Measurements from ENCODE around the gene GNAZ.

Gene GNAZ

GRCh38 chr22:23086263-23086662 is 15.9 kb downstream of the GNAZ start:
- H3K4me3 ChIP-seq (ENCODE audit: low read depth, low read length) = no peak overlapping the region
- DNase-seq (ENCODE audit: low read depth, low spot score) = no peak
- CTCF ChIA-PET = interaction anchor here (2.1 kb wide), 1 partner anchor 127 kb away, joined by 9 read pairs; no protein-coding TSS in a partner anchor
- POLR2A ChIA-PET = no interaction called here
- TF ChIP-seq, protein P1, sequence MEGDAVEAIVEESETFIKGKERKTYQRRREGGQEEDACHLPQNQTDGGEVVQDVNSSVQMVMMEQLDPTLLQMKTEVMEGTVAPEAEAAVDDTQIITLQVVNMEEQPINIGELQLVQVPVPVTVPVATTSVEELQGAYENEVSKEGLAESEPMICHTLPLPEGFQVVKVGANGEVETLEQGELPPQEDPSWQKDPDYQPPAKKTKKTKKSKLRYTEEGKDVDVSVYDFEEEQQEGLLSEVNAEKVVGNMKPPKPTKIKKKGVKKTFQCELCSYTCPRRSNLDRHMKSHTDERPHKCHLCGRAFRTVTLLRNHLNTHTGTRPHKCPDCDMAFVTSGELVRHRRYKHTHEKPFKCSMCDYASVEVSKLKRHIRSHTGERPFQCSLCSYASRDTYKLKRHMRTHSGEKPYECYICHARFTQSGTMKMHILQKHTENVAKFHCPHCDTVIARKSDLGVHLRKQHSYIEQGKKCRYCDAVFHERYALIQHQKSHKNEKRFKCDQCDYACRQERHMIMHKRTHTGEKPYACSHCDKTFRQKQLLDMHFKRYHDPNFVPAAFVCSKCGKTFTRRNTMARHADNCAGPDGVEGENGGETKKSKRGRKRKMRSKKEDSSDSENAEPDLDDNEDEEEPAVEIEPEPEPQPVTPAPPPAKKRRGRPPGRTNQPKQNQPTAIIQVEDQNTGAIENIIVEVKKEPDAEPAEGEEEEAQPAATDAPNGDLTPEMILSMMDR (IDR thresholded peaks at IDR 0.05; ENCODE audit: insufficient read depth, low read length, missing control alignments) = no peak

GRCh38 chr22:23086787-23087186 is 16.5 kb downstream of the GNAZ start:
- POLR2A ChIA-PET = interaction anchor here (1.6 kb wide), 1 partner anchor 10 kb away, joined by 5 read pairs; no protein-coding TSS in a partner anchor
- TF ChIP-seq, protein P1 (IDR thresholded peaks at IDR 0.05; ENCODE audit: insufficient read depth, low read length, missing control alignments) = no peak
- H3K4me3 ChIP-seq (ENCODE audit: low read depth, low read length) = no peak overlapping the region
- CTCF ChIA-PET = interaction anchor here (2.1 kb wide), 1 partner anchor 128 kb away, joined by 9 read pairs; no protein-coding TSS in a partner anchor
- no peak for DNase-seq (ENCODE audit: low read depth, low spot score)

DNA sequence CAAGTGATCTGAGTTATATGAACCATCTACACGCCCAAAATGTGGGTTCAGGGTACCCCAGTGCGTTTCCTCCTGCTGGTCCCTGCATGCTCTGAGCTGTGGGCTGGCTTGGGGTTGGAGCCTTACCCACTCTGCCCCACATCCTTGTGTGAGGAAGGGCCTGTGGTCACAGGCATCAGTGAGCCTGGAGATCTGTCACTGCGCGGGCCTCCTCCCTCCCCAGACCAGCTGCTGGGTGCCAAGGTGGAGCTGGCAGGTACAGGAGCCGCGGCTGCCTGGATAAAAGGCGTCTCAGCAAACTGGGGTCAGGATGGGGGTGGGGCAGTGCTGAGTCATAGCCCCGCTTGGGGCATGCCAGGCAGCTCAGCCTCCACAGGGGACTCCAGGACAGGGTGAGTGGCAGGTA is 17.9 kb downstream of the GNAZ start:
- TF ChIP-seq, protein P1 (IDR thresholded peaks at IDR 0.05; ENCODE audit: insufficient read depth, low read length, missing control alignments) = no peak
- POLR2A ChIA-PET = interaction anchor here (1.6 kb wide), 1 partner anchor 11 kb away, joined by 5 read pairs; no protein-coding TSS in a partner anchor
- H3K4me3 ChIP-seq (ENCODE audit: low read depth, low read length) = no peak overlapping the region
- no peak for DNase-seq (ENCODE audit: low read depth, low spot score)
- CTCF ChIA-PET = no interaction called here

- POLR2A ChIA-PET = no interaction called here
- H3K4me3 ChIP-seq (ENCODE audit: low read depth, low read length) = no peak overlapping the region
- TF ChIP-seq, protein P1 (IDR thresholded peaks at IDR 0.05; ENCODE audit: insufficient read depth, low read length, missing control alignments) = no peak
- DNase-seq (ENCODE audit: low read depth, low spot score) = no peak
- CTCF ChIA-PET = no interaction called here
Observed at GRCh38 chr22:23089010-23089409, 18.7 kb downstream of the GNAZ start.

DNA sequence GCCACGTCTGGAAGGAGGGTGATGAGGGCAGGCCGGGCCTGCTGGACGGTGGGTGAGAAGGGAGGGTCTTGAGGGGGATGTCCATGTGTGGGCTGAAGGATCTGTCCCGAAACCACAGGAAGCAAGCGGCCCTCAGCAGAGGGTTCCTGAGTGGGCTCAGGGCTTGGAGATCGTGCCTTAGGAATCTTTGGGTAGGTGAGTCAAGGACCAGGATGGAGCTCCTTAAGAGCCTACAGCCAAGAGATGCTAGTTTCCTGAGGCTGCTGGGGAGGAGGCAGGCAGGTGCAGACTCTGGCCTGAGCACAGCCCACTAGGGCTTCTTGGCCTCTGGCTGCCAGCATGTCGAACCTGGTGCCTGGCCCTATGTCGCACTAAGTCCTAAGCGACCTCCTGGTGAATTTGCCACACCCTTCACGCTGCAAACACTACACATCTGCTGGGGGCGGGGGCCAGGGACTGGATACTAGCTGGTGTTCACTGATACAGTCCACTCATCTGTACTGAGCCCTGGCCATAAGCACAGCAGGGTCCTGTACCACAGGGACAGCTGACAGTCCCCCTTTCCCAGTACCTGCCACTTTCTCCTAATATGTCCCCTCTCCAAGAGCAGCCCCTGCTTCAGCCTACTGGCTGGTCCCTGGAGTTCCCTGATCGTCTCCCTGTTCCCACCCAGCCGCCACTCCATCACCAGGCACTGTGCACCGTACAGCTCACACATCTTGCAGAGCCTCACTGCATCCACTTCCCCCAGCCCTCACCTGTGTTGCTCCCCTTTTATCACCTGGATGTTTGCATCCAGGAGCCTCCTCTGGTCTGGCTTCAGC is 19.5 kb downstream of the GNAZ start:
- no peak overlapping the region for H3K4me3 ChIP-seq (ENCODE audit: low read depth, low read length)
- DNase-seq (ENCODE audit: low read depth, low spot score) = no peak
- TF ChIP-seq, protein P1 (IDR thresholded peaks at IDR 0.05; ENCODE audit: insufficient read depth, low read length, missing control alignments) = no peak
- ChIA-PET POLR2A (no interaction called here), CTCF (no interaction called here)

DNA sequence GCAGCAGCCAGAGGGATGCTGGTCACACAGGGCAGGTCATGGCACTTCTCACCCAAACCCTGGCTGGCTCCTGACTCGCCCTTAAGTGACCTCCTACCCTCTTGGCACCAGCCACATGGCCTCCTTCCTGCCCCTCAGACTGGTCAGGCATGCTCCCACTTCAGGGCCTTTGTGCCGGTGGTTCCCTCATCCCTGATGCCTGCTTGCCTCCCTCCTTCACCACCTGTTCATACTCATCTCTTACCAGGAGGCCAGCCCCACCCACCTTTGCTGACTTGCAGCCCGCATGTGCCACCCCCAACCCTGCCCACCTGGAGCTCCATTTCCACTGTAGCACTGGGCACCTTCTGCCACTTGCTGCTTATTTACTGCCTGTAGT is 20.1 kb downstream of the GNAZ start:
- POLR2A ChIA-PET = no interaction called here
- no peak overlapping the region for H3K4me3 ChIP-seq (ENCODE audit: low read depth, low read length)
- DNase-seq (ENCODE audit: low read depth, low spot score) = no peak
- CTCF ChIA-PET = no interaction called here
- TF ChIP-seq, protein P1 (IDR thresholded peaks at IDR 0.05; ENCODE audit: insufficient read depth, low read length, missing control alignments) = no peak

Measured in AG04449 (cell line).